Activated CD4-positive, alpha-beta T cell treated with anti-CD3 and anti-CD28 coated beads for 24 hours (primary cell): ENCODE measurements around the gene ACOT2.

ENCODE experiments used
- DNase-seq, 2 donors: peaks; one replicate each; pipeline ENCODE4 v3.0.0-alpha.2; 2020; ENCODE audit warnings: low read depth in 2 of 2

Gene ACOT2

GRCh38 chr14:73613419-73613963, 44.5 kb downstream of the ACOT2 start:
- no peak for DNase-seq

- no peak for DNase-seq
Measured at GRCh38 chr14:73616831-73617230, 47.8 kb downstream of the ACOT2 start.

- no peak for DNase-seq
Measured at GRCh38 chr14:73619524-73619923, 50.5 kb downstream of the ACOT2 start.

- no peak for DNase-seq
Measured at GRCh38 chr14:73620268-73620667, 51.3 kb downstream of the ACOT2 start.

GRCh38 chr14:73623504-73624054, 54.6 kb downstream of the ACOT2 start:
- no peak for DNase-seq
